ENCODE results near the gene UQCC3. TPM values are rescaled to one million over a fixed set of nuclear protein-coding genes. Genes with fewer than 3 reads are reported as not detected.
A peak's percentile ranks its signal among the peaks of the same experiment; 100 is the strongest.

UQCC3 gene
- total RNA-seq, 1 experiment from 2014 or later, result 17.9 TPM

DNA sequence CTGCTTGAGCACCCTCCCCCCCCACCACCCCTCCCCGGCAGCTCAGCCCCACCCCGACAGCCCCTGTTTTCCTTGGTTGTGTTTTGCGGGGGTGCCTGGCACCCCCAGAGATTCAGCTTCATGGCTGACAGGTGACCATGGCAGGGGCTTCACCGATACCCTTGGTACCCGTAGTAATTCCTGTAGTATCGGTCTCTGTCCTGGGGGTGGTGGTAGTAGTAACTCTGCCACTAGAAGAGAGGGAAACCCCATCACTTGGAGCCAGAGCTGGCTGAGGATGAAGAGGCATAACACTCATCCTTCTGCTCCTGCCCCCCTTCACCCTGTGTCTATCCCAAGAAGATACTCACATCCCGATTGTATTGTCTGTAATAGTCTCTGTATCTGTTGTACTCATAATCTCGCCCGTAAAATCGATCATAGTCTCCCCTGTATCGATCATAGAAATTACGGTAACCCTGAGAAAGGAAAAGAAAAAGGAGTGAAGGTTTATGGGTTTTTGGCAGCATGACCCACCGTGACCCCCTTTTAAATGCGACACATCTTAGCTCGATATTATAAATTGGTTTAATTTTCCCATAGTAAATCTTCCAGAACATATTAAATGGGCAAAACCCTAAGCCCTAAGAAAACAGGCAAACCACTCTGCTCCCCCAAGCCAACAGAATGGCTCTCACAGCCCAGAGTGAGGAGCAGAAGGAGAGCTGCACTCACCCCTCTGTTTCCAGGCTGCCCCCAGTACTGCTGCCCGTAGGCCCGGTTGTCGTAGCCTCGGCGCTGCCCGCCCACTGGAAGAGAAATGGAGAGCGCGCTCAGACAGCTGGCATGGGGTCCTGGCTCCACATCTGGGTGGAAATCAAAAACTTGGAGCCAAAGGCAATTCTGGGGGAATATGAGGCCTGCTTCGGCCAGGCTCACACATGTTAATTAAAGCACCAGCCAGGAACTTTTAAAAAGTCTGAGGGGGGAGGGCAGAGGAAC lies 44.0 kb downstream of the UQCC3 start:
- Histone ChIP-seq H3K27me3 (ENCODE audit: insufficient read depth, low read length) (no peaks in the 10 kb centered on the region), H3K27ac (ENCODE audit: low read depth, low read length) (no peak overlapping the region), H4K20me1 (ENCODE audit: insufficient read depth) (peaks cover 5% of the 10 kb centered on the region; the same call in 1 of the 2 replicates), H2AFZ (ENCODE audit: low read depth, low read length, poor library complexity, severe bottlenecking) (no peak overlapping the region), H3K9me2 (ENCODE audit: insufficient read depth) (no peaks in the 10 kb centered on the region), H3K4me3 (replicated peaks in 1 of 2; ENCODE audit: low read depth in 1 of 2, low read length in 2 of 2) (no peak overlapping the region), H3K9me3 (ENCODE audit: control insufficient read depth in 1 of 2, insufficient read depth in 1 of 2, low read depth in 1 of 2, low read length in 2 of 2) (no peaks in the 10 kb centered on the region), H3K36me3 (ENCODE audit: control insufficient read depth in 1 of 2, insufficient read depth in 2 of 2, low read length in 2 of 2) (peaks cover 82 to 87% of the 10 kb centered on the region in 2 experiments), H3K4me1 (ENCODE audit: control insufficient read depth in 1 of 2, insufficient read depth in 2 of 2, low read length in 2 of 2) (no peaks in the 10 kb centered on the region), H3K4me2 (ENCODE audit: low read length) (no peak overlapping the region), H3K79me2 (ENCODE audit: insufficient read depth, low read length) (peaks cover 69% of the 10 kb centered on the region), H3K9ac (ENCODE audit: low read length) (no peak overlapping the region)
- RAD21 ChIA-PET (ENCODE audit: low non-redundant PET in 1 of 2, low total read pairs in 2 of 2, uncharacterized antibody in 2 of 2, unreplicated experiment in 2 of 2), result no interaction called here
- TF ChIP-seq, protein P1, sequence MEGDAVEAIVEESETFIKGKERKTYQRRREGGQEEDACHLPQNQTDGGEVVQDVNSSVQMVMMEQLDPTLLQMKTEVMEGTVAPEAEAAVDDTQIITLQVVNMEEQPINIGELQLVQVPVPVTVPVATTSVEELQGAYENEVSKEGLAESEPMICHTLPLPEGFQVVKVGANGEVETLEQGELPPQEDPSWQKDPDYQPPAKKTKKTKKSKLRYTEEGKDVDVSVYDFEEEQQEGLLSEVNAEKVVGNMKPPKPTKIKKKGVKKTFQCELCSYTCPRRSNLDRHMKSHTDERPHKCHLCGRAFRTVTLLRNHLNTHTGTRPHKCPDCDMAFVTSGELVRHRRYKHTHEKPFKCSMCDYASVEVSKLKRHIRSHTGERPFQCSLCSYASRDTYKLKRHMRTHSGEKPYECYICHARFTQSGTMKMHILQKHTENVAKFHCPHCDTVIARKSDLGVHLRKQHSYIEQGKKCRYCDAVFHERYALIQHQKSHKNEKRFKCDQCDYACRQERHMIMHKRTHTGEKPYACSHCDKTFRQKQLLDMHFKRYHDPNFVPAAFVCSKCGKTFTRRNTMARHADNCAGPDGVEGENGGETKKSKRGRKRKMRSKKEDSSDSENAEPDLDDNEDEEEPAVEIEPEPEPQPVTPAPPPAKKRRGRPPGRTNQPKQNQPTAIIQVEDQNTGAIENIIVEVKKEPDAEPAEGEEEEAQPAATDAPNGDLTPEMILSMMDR (IDR thresholded peaks at IDR 0.05 in 2 of 3, conservative IDR thresholded peaks at IDR 0.05 in 1 of 3; ENCODE audit: borderline replicate concordance in 1 of 3, insufficient read depth in 1 of 3, low read depth in 2 of 3, low read length in 2 of 3), result 0 out of 6 replicates have a peak, but pooled peaks of 1 of the 3 experiments have one; percentile 4
- no peak for TF ChIP-seq RAD21 (IDR thresholded peaks at IDR 0.05; ENCODE audit: low read depth)
- no peak for TF ChIP-seq SP1 (IDR thresholded peaks at IDR 0.05; ENCODE audit: low read depth)
- TF ChIP-seq, protein P2, sequence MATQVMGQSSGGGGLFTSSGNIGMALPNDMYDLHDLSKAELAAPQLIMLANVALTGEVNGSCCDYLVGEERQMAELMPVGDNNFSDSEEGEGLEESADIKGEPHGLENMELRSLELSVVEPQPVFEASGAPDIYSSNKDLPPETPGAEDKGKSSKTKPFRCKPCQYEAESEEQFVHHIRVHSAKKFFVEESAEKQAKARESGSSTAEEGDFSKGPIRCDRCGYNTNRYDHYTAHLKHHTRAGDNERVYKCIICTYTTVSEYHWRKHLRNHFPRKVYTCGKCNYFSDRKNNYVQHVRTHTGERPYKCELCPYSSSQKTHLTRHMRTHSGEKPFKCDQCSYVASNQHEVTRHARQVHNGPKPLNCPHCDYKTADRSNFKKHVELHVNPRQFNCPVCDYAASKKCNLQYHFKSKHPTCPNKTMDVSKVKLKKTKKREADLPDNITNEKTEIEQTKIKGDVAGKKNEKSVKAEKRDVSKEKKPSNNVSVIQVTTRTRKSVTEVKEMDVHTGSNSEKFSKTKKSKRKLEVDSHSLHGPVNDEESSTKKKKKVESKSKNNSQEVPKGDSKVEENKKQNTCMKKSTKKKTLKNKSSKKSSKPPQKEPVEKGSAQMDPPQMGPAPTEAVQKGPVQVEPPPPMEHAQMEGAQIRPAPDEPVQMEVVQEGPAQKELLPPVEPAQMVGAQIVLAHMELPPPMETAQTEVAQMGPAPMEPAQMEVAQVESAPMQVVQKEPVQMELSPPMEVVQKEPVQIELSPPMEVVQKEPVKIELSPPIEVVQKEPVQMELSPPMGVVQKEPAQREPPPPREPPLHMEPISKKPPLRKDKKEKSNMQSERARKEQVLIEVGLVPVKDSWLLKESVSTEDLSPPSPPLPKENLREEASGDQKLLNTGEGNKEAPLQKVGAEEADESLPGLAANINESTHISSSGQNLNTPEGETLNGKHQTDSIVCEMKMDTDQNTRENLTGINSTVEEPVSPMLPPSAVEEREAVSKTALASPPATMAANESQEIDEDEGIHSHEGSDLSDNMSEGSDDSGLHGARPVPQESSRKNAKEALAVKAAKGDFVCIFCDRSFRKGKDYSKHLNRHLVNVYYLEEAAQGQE (IDR thresholded peaks at IDR 0.05; ENCODE audit: low read depth), result no peak
- no TSS peak for BruUV-seq (replicated peaks)
- CTCF ChIA-PET, result no interaction called here
- intact Hi-C loops (cut with micrococcal nuclease), result no loop called here
- ATAC-seq (peak; percentile 44; the same call in 1 of the 2 replicates), DNase-seq (ENCODE audit: low read depth, low spot score) (no peak)
- POLR2A ChIA-PET, result no interaction called here

Measured in HCT116 (cell line).